Brain microvascular endothelial cell (primary cell): Measurements from ENCODE around the gene CCDC122.

ENCODE experiments used
- DNase-seq: peaks from one replicate; pipeline ENCODE4 v3.0.0-alpha.2; 2020
- H3K27ac ChIP-seq: fragments of 250-450 bp; sonication (Bioruptor Pico); 2 replicates; pipeline ENCODE4 v1.5.1; 2020; ENCODE audit warnings: mild to moderate bottlenecking, moderate library complexity
- H3K27me3 ChIP-seq: fragments of 250-450 bp; sonication (Bioruptor Pico); replicated peaks from 2 replicates; pipeline ENCODE4 v1.5.1; 2020; ENCODE audit warnings: mild to moderate bottlenecking
- H3K36me3 ChIP-seq: fragments of 250-450 bp; sonication (Bioruptor Pico); replicated peaks from 2 replicates; pipeline ENCODE4 v1.5.1; 2020; ENCODE audit warnings: mild to moderate bottlenecking
- H3K4me3 ChIP-seq: 2 replicates; pipeline ENCODE4 v1.5.1; 2011; ENCODE audit warnings: low read depth, mild to moderate bottlenecking, control low read depth, low read length, moderate library complexity
- in situ Hi-C: cut with HindIII; loops from 2 replicates; pipeline ENCODE4 v1.10.0; 2017; ENCODE audit warnings: low sequenced_read_pairs, low pct_ligation_motif_present
- TF ChIP-seq, protein P1 (sequence below): IDR thresholded peaks from 2 replicates; pipeline ENCODE4 v1.5.1; 2011; ENCODE audit warnings: low read depth, mild to moderate bottlenecking, moderate library complexity, low read length, control low read depth, inconsistent platforms; ENCODE audit errors: missing control alignments

The CCDC122 gene

GRCh38 chr13:43850873-43851272 is 28.7 kb downstream of the CCDC122 start:
- no peak for DNase-seq
- H3K27ac ChIP-seq, result no peak overlapping the region
- TF ChIP-seq, protein P1, sequence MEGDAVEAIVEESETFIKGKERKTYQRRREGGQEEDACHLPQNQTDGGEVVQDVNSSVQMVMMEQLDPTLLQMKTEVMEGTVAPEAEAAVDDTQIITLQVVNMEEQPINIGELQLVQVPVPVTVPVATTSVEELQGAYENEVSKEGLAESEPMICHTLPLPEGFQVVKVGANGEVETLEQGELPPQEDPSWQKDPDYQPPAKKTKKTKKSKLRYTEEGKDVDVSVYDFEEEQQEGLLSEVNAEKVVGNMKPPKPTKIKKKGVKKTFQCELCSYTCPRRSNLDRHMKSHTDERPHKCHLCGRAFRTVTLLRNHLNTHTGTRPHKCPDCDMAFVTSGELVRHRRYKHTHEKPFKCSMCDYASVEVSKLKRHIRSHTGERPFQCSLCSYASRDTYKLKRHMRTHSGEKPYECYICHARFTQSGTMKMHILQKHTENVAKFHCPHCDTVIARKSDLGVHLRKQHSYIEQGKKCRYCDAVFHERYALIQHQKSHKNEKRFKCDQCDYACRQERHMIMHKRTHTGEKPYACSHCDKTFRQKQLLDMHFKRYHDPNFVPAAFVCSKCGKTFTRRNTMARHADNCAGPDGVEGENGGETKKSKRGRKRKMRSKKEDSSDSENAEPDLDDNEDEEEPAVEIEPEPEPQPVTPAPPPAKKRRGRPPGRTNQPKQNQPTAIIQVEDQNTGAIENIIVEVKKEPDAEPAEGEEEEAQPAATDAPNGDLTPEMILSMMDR, result no peak
- no peaks in the 10 kb centered on the region for H3K36me3 ChIP-seq
- H3K4me3 ChIP-seq, result no peak overlapping the region
- no peaks in the 10 kb centered on the region for H3K27me3 ChIP-seq
- in situ Hi-C loops, result no loop called here

DNA sequence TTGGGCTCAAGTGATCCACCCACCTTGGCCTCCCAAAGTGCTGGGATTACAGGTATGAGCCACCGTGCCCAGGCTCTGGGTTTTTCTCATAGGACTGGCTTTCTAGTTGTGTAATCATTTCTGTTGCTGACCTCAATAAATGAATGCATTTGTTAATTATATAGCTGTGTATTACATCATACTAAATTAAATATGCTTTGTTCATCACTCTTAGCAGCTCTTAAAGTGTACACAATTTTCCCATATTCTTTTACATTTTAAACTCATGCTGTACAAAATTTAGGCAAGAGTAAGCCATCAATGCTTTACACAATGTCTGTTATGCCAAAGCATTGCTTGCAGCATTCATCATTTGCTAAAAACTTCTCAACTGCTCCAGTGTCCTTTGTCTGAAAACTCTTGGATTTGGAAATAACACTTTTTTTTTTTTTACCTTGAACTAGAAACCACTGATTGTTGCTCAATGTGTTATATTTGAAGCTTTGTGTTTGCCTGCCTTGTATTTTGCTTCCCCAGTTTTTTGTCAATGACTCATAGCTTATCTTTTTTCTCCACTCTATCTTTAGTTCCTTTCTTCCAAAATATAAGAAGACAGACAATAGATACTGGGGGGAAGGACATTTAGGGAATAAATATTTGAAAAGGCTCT is 31.4 kb downstream of the CCDC122 start:
- Histone ChIP-seq H3K4me3 (no peak overlapping the region), H3K36me3 (no peaks in the 10 kb centered on the region), H3K27ac (no peak overlapping the region), H3K27me3 (no peaks in the 10 kb centered on the region)
- TF ChIP-seq, protein P1, result no peak
- peak; percentile 15 for DNase-seq
- in situ Hi-C loops, result no loop called here

DNA sequence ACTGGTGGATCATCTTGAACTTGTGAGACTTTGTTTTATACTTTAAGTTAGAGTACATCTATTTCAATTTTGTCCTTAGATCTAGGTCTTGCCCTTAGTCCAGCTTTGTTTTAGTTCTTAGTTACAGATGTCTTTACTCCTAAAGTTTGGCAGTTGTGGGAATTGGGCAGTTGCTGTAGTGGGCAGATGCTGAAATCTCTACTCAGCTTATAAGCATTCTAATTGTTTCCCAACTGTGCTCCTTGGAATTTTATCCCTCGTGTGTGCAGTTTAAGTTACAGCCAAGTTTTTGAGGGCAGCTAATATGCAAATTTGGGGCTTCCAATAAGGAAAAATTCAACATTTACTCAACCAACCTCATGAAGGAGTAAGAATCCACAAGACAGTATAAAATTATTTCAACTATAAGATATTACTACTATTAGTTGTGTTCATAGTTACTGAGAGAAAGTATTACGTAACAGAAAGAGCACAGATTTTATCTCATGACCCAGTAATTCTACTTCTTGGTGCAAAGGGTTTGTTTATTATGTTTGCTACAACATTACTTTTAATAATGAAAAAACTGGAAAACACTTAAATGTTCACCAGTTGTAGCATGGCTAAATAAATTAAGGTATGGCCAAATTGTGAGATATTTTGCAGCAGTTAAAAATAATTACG is 32.9 kb downstream of the CCDC122 start:
- Histone ChIP-seq H3K27me3 (no peaks in the 10 kb centered on the region), H3K27ac (no peak overlapping the region), H3K36me3 (no peaks in the 10 kb centered on the region), H3K4me3 (no peak overlapping the region)
- in situ Hi-C loops, result no loop called here
- TF ChIP-seq, protein P1, result no peak
- DNase-seq, result no peak

DNA sequence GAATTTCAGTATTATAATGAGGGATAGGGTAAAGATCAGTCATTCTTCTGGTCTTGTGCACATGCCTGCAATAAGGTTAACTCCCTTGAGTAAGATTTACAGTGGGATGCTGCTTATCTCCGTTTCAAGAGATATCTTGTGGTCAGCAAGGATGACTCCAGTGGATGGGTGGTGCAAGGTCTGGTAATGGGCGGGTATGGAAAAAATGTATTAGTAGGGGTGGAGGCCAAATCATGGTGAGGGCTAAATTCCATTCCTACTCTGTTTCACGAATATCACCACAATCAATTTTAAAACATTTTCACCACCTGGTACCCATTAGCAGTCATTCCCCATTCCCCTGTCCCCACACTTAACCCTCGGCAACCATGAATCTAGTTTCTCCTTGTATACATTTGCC is 40.6 kb downstream of the CCDC122 start:
- DNase-seq, result no peak
- H3K36me3 ChIP-seq, result no peaks in the 10 kb centered on the region
- no peak overlapping the region for H3K4me3 ChIP-seq
- TF ChIP-seq, protein P1, result no peak
- H3K27me3 ChIP-seq, result no peaks in the 10 kb centered on the region
- H3K27ac ChIP-seq, result no peak overlapping the region
- in situ Hi-C loops, result no loop called here

- in situ Hi-C loops, result no loop called here
- Histone ChIP-seq H3K4me3 (no peak overlapping the region), H3K27ac (no peak overlapping the region), H3K36me3 (no peaks in the 10 kb centered on the region), H3K27me3 (no peaks in the 10 kb centered on the region)
- TF ChIP-seq, protein P1, result no peak
- peak; percentile 54 for DNase-seq
Observed at GRCh38 chr13:43835701-43836100, 43.8 kb downstream of the CCDC122 start.
